Activated naive CD4-positive, alpha-beta T cell (primary cell): Measurements from ENCODE around the gene SCRG1.

Experiments used
- DNase-seq, 4 experiments: peaks; one replicate each; lab custom pipeline; 2025; lab: John Stamatoyannopoulos, UW

Gene SCRG1

GRCh38 chr4:173362666-173363065 lies 36.2 kb downstream of the SCRG1 start:
- no peak for DNase-seq

- no peak for DNase-seq
Observed at GRCh38 chr4:173360587-173361221, 38.2 kb downstream of the SCRG1 start.

GRCh38 chr4:173357939-173358338 lies 41.0 kb downstream of the SCRG1 start:
- no peak for DNase-seq

- DNase-seq, result no peak
Observed at GRCh38 chr4:173347467-173347866, 51.4 kb downstream of the SCRG1 start.

- no peak for DNase-seq
Observed at GRCh38 chr4:173346074-173346473, 52.8 kb downstream of the SCRG1 start.

- DNase-seq, result no peak
Observed at GRCh38 chr4:173345648-173346047, 53.3 kb downstream of the SCRG1 start.

- no peak for DNase-seq
Observed at GRCh38 chr4:173343832-173344397, 55.0 kb downstream of the SCRG1 start.

- DNase-seq, result no peak
Observed at GRCh38 chr4:173337463-173337862, 61.5 kb downstream of the SCRG1 start.

- DNase-seq, result no peak
Observed at GRCh38 chr4:173334891-173335752, 63.8 kb downstream of the SCRG1 start.
